K562 (cell line): ENCODE data around the gene CLCN2.

Experiments used
- JUNB ChIP-seq: fragments of 450-650 bp; formaldehyde crosslinking; conservative IDR thresholded peaks from 2 replicates; pipeline ENCODE4 v1.4.0; 2020; ENCODE audit warnings: mild to moderate bottlenecking
- PATZ1 ChIP-seq: fragments of 250-450 bp; sonication (Bioruptor Pico); IDR thresholded peaks from 2 replicates; pipeline ENCODE4 v1.5.0; 2020; ENCODE audit warnings: mild to moderate bottlenecking, borderline replicate concordance
- ZNF592 ChIP-seq: fragments of 450-650 bp; IDR thresholded peaks from 2 replicates; pipeline ENCODE4 v1.6.1; 2017; ENCODE audit warnings: antibody characterized with exemption, mild to moderate bottlenecking

- TF ChIP-seq ZNF592, result no peak
- no peak for TF ChIP-seq JUNB (CRISPR knock-in tag)
- TF ChIP-seq PATZ1 (CRISPR knock-in tag), result no peak
Observed at GRCh38 chr3:184371570-184372018, 10.2 kb upstream of the CLCN2 start.
